ENCODE results near the gene HEPN1. TPM values are rescaled to one million over a fixed set of nuclear protein-coding genes. Genes with fewer than 3 reads are reported as not detected.
A peak's percentile ranks its signal among the peaks of the same experiment; 100 is the strongest.
"Not testable (repeated sequence)": the region's sequence is repeated elsewhere in the genome, so short reads cannot be mapped to it uniquely, and the experiment has no call there.

The HEPN1 gene
- total and polyA plus RNA-seq, 8 donors, result 0.11 TPM; not detected in 7

DNA sequence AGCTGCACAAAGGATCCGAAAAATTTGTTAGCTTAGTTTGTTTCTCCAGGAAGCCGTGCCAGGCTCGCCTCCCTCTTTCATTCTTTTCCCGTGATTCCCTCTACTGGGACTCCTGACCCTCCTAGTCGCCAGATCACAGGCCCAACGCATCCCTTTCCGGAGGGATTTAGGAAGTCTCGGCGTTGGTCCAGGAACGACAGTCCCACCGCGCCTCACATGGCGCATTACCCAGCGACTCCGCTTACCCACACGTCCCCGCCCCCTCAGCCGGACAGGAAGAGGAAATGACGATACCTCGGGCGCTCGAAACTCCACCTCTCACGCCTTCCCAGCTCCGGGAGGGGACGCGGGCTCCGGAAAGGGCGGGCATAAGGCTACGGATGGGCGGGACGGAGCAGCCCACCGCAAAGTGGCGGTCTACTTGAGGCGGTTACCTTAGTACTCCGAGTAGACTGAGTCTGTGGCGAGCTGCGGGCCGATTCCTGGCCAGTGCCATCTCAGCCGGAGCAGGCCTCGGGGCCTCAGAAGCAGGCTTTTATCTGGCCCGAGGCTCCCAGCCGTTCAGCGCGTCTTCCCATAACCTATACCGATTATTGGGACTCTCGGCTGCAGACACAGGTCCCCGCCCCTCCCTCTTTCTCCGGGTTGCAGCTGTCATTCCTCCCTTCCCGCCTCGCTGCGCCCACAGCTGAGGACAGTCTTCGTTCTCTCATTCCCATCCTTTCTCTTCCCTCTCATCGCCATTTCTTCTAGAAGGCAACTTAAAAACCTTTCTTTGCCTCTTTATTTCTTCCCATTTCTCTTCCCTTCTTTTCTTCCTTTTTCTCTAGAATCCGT is 34.9 kb downstream of the HEPN1 start, which contains the start of gene CCDC15:
Gene CCDC15 (plus strand): TSS at position 450 of the 837 bp plus-strand sequence. CDS start 531 bp downstream, outside the sequence.
- Histone ChIP-seq H3K27me3 (no peaks in the 10 kb centered on the region), H3K27ac (peak within 1 kb of the TSS; percentile 39 to 71 (median 60)), H3K36me3 (no peaks in the 10 kb centered on the region), H3K4me1 (no peaks in the 10 kb centered on the region), H3K4me3 (peak within 1 kb of the TSS; percentile 61 to 78 (median 70)), H3K9me3 (no peaks in the 10 kb centered on the region)
- ATAC-seq (peak; percentile 100), FAIRE-seq (peak; percentile 86), DNase-seq (peak; percentile 94 to 99 (median 95))
- intact Hi-C loops (cut with DNase I), result loop anchor here in 1 of 3 donors (10.0 kb wide), 1 partner anchor 391 kb away; no protein-coding TSS in a partner anchor
- no peak for TF ChIP-seq CTCF (IDR thresholded peaks at IDR 0.05)
- WGBS, 2 donors, result 0% methylated on average over 48 to 54 of the region's 54 CpGs

- Histone ChIP-seq H3K27me3 (no peaks in the 10 kb centered on the region), H3K27ac (peak overlapping the region in 1 of 4 donors; percentile 71), H3K4me3 (peak overlapping the region in 3 of 4 donors; percentile 61 to 75 (median 66)), H3K9me3 (no peaks in the 10 kb centered on the region), H3K36me3 (no peaks in the 10 kb centered on the region), H3K4me1 (no peaks in the 10 kb centered on the region)
- 16 to 22% methylated on average over 6 of the region's 6 CpGs for WGBS, 2 donors
- DNase-seq (no peak), ATAC-seq (no peak), FAIRE-seq (no peak)
- intact Hi-C loops (cut with DNase I), result loop anchor here in 1 of 3 donors (10.0 kb wide), 1 partner anchor 390 kb away; no protein-coding TSS in a partner anchor
- TF ChIP-seq CTCF (IDR thresholded peaks at IDR 0.05), result no peak
Measured at GRCh38 chr11:124954590-124954955, 35.5 kb downstream of the HEPN1 start.

- no peaks in the 10 kb centered on the region for H3K9me3 ChIP-seq
- no peaks in the 10 kb centered on the region for H3K27me3 ChIP-seq
- FAIRE-seq (no peak), ATAC-seq (no peak), DNase-seq (no peak)
- no peaks in the 10 kb centered on the region for H3K4me1 ChIP-seq
- no peak overlapping the region for H3K4me3 ChIP-seq
- intact Hi-C loops (cut with DNase I), result loop anchor here in 1 of 3 donors (10.0 kb wide), 1 partner anchor 390 kb away; no protein-coding TSS in a partner anchor
- no peak overlapping the region for H3K27ac ChIP-seq
- no peak for TF ChIP-seq CTCF (IDR thresholded peaks at IDR 0.05)
- no peaks in the 10 kb centered on the region for H3K36me3 ChIP-seq
Measured at GRCh38 chr11:124955035-124955434, 36.0 kb downstream of the HEPN1 start.

DNA sequence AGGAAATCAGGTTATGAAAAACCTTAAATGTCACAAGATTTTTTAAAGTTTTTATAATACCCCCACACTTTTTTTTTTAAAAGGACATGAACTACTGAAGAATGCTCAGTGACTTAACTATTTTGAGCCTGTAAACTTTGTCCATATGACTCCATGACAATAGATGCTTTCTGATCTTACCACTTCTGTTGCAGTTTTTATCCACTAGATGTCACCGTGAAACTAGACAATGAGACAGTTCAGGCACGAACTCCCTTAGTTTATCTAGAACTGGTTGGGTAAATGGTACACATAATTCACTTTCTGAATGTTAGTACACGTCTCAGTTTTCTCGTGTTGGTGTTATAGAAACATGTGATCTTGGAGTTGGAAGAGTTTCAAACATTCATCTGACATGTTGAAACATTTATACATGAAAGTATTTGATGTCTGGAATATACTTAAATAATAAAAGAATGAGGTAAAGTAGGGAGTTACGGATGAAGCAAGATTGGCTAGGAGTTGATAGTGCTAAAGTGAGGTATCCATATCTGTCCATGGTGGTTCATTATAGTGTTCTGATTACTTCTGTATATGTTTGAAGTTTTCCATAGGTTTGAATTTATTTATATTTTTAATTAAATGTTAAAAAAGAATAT is 43.0 kb downstream of the HEPN1 start:
- intact Hi-C loops (cut with DNase I), result loop anchor here in 1 of 3 donors (10.0 kb wide), 1 partner anchor 183 kb away; no protein-coding TSS in a partner anchor
- peak; percentile 19 to 55 (median 46) for TF ChIP-seq CTCF (IDR thresholded peaks at IDR 0.05)
- ATAC-seq (peak; percentile 73 to 94 (median 92)), DNase-seq (no peak), FAIRE-seq (peak; percentile 97)
- no peaks in the 10 kb centered on the region for H3K27me3 ChIP-seq
- no peaks in the 10 kb centered on the region for H3K9me3 ChIP-seq
- H3K27ac ChIP-seq, result no peak overlapping the region
- no peaks in the 10 kb centered on the region for H3K36me3 ChIP-seq
- 19 to 21% methylated on average over 5 of the region's 5 CpGs for WGBS, 2 donors
- H3K4me3 ChIP-seq, result no peak overlapping the region
- H3K4me1 ChIP-seq, result no peaks in the 10 kb centered on the region

GRCh38 chr11:124968197-124968596 is 49.1 kb downstream of the HEPN1 start:
- H3K4me3 ChIP-seq, H3K27ac ChIP-seq, FAIRE-seq, H3K36me3 ChIP-seq, H3K27me3 ChIP-seq, ATAC-seq, H3K4me1 ChIP-seq, H3K9me3 ChIP-seq: not testable (repeated sequence)
- DNase-seq, result peak in 1 of 6 donors; percentile 14
- intact Hi-C loops (cut with DNase I), result loop anchor here in 2 of 3 donors (5.0 to 10.0 kb wide), 2 partner anchors 174 to 177 kb away; no protein-coding TSS in a partner anchor
- WGBS, 2 donors, result 83 to 87% methylated on average over 13 of the region's 13 CpGs

Data from pancreas (tissue), 10 donors.